ENCODE measurements around the gene PCSK5.

The PCSK5 gene

DNA sequence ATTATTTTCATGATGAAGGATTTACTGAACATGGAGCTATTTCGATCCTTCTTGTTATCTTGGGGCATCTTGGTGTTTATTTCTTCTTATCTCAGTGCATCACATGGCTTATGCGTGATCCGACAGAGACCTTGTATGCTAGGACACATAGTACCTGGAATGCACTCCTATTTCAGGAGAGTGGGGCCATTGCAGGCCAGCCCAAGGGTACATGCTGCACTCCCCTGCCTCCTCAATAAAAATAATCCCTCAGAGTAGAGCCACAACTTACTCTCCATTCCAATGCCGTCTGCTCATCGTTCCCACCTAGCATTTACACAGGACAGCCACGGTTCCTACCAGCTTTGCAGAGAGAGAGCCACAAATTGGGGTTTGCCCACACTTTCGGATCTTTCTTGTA is 43.5 kb downstream of the PCSK5 start:
- no peak for TF ChIP-seq NFIC (IDR thresholded peaks at IDR 0.05)
- TF ChIP-seq, protein P1, sequence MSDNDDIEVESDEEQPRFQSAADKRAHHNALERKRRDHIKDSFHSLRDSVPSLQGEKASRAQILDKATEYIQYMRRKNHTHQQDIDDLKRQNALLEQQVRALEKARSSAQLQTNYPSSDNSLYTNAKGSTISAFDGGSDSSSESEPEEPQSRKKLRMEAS (IDR thresholded peaks at IDR 0.05), result no peak
- TF ChIP-seq EGR1 (IDR thresholded peaks at IDR 0.05), result no peak

DNA sequence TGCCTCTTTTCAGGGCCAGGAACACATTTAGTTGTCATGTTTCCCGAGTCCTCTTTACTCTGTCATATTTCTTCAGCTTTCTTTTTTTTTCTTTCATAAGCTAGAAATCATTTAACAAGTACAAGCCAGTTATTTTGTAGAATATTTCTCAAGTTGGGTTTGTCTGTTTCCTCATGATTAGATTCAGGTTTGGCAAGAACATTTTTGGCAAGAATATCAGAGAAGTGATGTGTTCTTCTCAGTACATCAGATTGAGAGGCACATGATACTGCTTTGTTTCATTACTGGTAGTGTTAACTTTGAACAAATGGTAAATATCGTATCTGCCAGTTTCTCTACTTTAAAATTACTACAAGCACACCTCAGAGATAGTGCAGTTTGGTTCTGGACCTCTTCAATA is 45.1 kb downstream of the PCSK5 start:
- TF ChIP-seq CEBPB (IDR thresholded peaks at IDR 0.05) (no peak), EP300 (IDR thresholded peaks at IDR 0.05; ENCODE audit: borderline replicate concordance) (no peak), FOXM1 (IDR thresholded peaks at IDR 0.05; ENCODE audit: borderline replicate concordance, low read depth) (no peak), YY1 (IDR thresholded peaks at IDR 0.05; ENCODE audit: low read depth) (no peak), RAD21 (IDR thresholded peaks at IDR 0.05; ENCODE audit: low read depth) (no peak)

DNA sequence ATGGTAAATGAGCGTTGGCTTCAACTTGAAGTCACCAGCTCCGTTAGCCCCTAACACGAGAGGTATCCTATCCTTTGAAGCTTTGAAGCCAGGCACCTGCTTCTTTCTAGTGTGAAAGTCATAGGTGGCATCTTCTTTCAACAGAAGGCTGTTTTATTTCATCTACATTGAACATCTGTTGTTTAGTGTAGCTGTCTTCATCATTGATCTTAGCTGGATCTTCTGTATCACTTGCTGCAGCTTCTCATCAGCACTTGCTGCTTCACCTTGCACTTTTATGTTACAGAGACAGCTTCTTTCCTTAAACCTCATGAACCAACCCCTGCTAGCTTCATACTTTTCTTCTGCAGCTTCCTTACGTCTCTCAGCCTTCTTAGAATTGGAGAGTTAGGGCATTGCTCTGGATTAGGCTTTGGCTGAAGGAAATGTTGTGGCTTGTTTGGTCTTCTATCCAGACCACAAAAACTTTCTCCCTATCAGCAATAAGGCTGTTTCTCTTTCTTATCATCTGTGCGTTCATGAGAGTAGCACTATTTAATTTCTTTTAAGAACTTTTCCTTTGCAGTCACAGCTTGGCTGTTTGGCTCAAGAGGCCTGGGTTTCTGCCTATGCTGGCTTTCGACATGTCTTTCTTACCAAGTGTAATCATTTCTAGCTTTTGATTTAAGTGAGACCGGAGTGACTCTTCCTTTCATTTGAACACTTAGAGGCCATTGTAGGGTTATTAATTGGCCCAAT is 47.2 kb downstream of the PCSK5 start:
- TF ChIP-seq CEBPB (IDR thresholded peaks at IDR 0.05), result no peak
- TF ChIP-seq, protein P1 (IDR thresholded peaks at IDR 0.05), result no peak
- no peak for TF ChIP-seq ZBTB7A (IDR thresholded peaks at IDR 0.05; ENCODE audit: low read depth)
- no peak for TF ChIP-seq EGR1 (IDR thresholded peaks at IDR 0.05)
- no peak for TF ChIP-seq RAD21 (IDR thresholded peaks at IDR 0.05; ENCODE audit: low read depth)
- TF ChIP-seq, protein P2, sequence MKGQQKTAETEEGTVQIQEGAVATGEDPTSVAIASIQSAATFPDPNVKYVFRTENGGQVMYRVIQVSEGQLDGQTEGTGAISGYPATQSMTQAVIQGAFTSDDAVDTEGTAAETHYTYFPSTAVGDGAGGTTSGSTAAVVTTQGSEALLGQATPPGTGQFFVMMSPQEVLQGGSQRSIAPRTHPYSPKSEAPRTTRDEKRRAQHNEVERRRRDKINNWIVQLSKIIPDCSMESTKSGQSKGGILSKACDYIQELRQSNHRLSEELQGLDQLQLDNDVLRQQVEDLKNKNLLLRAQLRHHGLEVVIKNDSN (IDR thresholded peaks at IDR 0.05), result no peak
- TF ChIP-seq, protein P3, sequence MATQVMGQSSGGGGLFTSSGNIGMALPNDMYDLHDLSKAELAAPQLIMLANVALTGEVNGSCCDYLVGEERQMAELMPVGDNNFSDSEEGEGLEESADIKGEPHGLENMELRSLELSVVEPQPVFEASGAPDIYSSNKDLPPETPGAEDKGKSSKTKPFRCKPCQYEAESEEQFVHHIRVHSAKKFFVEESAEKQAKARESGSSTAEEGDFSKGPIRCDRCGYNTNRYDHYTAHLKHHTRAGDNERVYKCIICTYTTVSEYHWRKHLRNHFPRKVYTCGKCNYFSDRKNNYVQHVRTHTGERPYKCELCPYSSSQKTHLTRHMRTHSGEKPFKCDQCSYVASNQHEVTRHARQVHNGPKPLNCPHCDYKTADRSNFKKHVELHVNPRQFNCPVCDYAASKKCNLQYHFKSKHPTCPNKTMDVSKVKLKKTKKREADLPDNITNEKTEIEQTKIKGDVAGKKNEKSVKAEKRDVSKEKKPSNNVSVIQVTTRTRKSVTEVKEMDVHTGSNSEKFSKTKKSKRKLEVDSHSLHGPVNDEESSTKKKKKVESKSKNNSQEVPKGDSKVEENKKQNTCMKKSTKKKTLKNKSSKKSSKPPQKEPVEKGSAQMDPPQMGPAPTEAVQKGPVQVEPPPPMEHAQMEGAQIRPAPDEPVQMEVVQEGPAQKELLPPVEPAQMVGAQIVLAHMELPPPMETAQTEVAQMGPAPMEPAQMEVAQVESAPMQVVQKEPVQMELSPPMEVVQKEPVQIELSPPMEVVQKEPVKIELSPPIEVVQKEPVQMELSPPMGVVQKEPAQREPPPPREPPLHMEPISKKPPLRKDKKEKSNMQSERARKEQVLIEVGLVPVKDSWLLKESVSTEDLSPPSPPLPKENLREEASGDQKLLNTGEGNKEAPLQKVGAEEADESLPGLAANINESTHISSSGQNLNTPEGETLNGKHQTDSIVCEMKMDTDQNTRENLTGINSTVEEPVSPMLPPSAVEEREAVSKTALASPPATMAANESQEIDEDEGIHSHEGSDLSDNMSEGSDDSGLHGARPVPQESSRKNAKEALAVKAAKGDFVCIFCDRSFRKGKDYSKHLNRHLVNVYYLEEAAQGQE (IDR thresholded peaks at IDR 0.05; ENCODE audit: low read depth), result no peak
- TF ChIP-seq NFIC (IDR thresholded peaks at IDR 0.05), result no peak
- TF ChIP-seq YY1 (IDR thresholded peaks at IDR 0.05; ENCODE audit: low read depth), result no peak
- no peak for TF ChIP-seq TEAD4 (IDR thresholded peaks at IDR 0.05)
- TF ChIP-seq TAF1 (IDR thresholded peaks at IDR 0.05; ENCODE audit: low read depth), result no peak
- TF ChIP-seq CREB1 (IDR thresholded peaks at IDR 0.05; ENCODE audit: low read depth), result no peak
- no peak for TF ChIP-seq TCF12 (IDR thresholded peaks at IDR 0.05; ENCODE audit: low read depth)
- no peak for TF ChIP-seq FOXM1 (IDR thresholded peaks at IDR 0.05; ENCODE audit: borderline replicate concordance, low read depth)
- no peak for TF ChIP-seq EP300 (IDR thresholded peaks at IDR 0.05; ENCODE audit: borderline replicate concordance)

DNA sequence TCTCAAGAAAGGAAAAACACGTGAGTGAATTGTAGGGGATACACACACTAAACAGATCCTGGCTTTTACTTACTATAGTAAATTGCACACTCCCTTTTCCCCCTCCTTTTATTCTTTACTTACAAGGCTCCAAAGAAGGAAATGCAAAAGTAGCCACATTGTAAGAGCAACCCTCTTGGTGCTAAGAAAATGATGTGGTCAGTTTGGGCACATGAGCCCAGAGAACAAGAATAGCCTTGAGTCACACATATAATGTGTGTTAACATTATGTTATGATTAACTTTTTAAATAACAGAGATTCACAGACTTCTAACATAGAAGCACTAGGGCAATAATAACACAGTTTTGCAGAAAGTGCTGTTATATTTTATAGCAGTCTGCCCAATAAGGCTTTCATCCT is 48.5 kb downstream of the PCSK5 start:
- TF ChIP-seq CEBPB (IDR thresholded peaks at IDR 0.05), result no peak
- TF ChIP-seq, protein P3 (IDR thresholded peaks at IDR 0.05; ENCODE audit: low read depth), result no peak

DNA sequence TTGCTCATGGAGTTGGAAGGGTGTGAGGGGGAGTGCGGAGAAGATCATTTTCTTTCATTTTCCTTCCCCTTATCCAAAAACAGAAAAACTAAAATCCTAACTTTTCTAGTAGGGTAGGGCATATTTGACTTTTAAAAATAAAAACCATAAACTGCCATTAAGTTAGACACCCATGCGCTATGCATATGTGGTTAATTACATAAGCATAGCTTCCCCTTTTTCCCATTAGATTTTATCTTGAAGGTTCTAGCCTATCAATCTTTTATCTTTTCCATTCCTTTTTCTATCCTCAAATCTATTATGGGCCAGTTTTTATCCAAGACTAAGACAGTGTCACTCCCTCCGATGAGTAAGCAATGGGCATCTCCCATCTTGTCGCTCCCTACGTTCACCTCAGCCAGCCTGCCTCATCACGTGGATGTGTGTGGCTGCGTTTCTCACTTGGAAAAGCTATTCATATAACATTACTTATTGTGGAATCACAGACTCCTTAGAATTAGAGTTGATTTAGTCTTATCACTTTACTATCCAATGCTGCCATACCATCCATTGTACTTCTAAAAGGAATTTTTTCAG is 49.2 kb downstream of the PCSK5 start:
- TF ChIP-seq TAF1 (IDR thresholded peaks at IDR 0.05; ENCODE audit: low read depth) (no peak), FOXM1 (IDR thresholded peaks at IDR 0.05; ENCODE audit: borderline replicate concordance, low read depth) (no peak), YY1 (IDR thresholded peaks at IDR 0.05; ENCODE audit: low read depth) (no peak), CREB1 (IDR thresholded peaks at IDR 0.05; ENCODE audit: low read depth) (no peak), RAD21 (IDR thresholded peaks at IDR 0.05; ENCODE audit: low read depth) (no peak), TEAD4 (IDR thresholded peaks at IDR 0.05) (no peak), ZBTB7A (IDR thresholded peaks at IDR 0.05; ENCODE audit: low read depth) (no peak), EP300 (IDR thresholded peaks at IDR 0.05; ENCODE audit: borderline replicate concordance) (no peak), EGR1 (IDR thresholded peaks at IDR 0.05) (no peak), NFIC (IDR thresholded peaks at IDR 0.05) (no peak), CEBPB (IDR thresholded peaks at IDR 0.05) (no peak)
- TF ChIP-seq, protein P1 (IDR thresholded peaks at IDR 0.05), result no peak
- TF ChIP-seq, protein P3 (IDR thresholded peaks at IDR 0.05; ENCODE audit: low read depth), result no peak

All from Ishikawa (cell line).